EH (cell line): ENCODE results near the gene GPR149.
"Not testable (repeated sequence)": the region's sequence is repeated elsewhere in the genome, so short reads cannot be mapped to it uniquely, and the experiment has no call there.

ENCODE experiments used
- DNase-seq: peaks from one replicate; pipeline ENCODE4 v3.0.0-alpha.2; 2015; ENCODE audit warnings: low read depth

Gene GPR149, protein sequence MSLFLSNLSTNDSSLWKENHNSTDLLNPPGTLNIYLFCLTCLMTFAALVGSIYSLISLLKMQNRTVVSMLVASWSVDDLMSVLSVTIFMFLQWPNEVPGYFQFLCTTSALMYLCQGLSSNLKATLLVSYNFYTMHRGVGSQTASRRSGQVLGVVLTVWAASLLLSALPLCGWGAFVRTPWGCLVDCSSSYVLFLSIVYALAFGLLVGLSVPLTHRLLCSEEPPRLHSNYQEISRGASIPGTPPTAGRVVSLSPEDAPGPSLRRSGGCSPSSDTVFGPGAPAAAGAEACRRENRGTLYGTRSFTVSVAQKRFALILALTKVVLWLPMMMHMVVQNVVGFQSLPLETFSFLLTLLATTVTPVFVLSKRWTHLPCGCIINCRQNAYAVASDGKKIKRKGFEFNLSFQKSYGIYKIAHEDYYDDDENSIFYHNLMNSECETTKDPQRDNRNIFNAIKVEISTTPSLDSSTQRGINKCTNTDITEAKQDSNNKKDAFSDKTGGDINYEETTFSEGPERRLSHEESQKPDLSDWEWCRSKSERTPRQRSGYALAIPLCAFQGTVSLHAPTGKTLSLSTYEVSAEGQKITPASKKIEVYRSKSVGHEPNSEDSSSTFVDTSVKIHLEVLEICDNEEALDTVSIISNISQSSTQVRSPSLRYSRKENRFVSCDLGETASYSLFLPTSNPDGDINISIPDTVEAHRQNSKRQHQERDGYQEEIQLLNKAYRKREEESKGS

GRCh38 chr3:154430014-154430413, at the start of gene GPR149:
TSS of gene GPR149 (minus strand) at chr3:154430190. CDS start at chr3:154429615, 575 bp downstream.
- DNase-seq, result no peak

GRCh38 chr3:154473769-154474168, 43.8 kb upstream of the GPR149 start:
- DNase-seq, result no peak

DNA sequence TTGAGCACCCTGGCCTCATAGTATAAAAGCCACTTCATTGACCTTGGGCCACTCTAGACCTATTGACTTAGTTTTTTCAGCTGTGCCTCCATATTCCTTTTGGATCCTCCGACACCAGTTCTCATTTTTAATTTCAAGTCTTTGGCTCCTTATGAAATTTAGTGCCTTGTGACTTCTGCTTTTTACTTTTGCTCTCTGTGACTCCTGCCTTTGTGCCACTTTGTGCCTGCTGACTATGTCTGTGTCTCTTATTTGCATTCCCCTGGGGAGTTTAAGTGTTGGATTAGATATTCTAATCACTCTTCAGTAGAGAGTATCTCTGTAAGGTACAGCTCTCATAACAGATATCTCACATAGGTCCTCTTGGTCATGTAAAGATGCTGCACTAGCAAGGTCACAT, 39.6 kb upstream of the GPR149 start:
- no peak for DNase-seq

DNA sequence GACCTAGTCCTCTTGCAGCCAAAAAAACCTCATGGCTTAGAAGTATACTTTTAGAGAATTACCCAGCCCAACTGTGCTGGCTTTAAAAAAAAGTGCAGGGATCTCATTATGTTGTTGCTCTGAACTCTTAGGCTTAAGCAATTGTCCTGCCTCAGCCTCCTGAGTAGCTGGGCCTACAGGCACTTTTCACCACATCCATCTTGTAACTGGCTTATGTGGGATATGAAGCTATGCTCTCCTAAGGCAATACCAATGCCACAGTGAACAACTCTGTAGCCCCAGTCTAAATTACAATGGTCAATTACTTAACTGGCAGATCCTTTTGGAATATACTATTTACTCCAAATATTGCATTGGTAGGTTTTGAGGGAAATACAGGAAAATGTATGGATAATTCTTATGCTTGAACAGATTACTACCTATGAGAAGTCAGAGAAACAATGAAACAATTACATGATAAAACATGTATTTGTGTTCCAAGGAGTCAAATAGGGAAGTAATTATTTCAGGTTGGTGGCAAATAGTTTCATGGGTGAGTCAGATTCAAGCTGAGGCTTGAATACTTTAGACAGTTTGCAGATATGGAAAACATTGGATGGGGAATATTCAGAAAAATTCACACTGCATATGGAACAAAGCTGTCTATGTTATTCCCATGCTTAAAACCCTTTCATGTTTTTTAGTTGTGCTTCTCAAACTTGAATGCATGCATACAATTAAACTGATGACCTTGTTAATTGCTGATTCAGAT, 34.6 kb upstream of the GPR149 start:
- DNase-seq, result no peak

GRCh38 chr3:154458560-154458959, 28.6 kb upstream of the GPR149 start:
- no peak for DNase-seq

GRCh38 chr3:154439081-154439480, 9.1 kb upstream of the GPR149 start:
- DNase-seq, result not testable (repeated sequence)

GRCh38 chr3:154431043-154431442, 1.1 kb upstream of the GPR149 start:
- no peak for DNase-seq

- no peak for DNase-seq
These were observed 1.4 kb downstream of the GPR149 start for GRCh38 chr3:154428286-154429206.

DNA sequence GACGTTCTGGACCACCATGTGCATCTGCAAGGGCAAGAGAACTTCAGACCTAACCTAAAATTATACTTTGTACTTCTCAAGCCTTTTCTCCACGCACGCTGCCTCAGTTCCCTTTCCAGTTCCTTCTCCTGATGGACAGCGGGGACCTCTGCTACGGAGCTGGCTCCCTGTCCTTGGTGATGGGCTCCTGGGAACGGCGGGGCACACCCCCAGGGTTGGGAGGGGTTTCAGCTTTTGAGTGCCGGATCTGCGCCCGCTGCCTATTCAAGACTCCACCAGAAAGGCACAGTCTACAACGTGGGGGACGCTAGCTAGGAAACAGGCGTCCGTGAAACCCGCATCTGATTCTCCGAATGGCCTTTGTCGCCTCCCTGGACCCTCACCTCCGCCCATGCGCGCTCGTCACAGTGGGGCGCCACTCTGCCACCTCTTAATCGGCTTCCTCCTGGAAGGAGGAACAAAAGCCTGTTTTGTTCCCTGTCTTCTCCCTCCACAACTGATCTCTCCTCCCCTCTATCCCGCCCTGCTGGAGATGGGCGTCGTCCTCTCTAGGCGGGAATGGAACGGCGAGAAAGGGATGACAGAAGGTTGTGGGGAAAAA, 2.2 kb downstream of the GPR149 start:
- DNase-seq, result no peak

DNA sequence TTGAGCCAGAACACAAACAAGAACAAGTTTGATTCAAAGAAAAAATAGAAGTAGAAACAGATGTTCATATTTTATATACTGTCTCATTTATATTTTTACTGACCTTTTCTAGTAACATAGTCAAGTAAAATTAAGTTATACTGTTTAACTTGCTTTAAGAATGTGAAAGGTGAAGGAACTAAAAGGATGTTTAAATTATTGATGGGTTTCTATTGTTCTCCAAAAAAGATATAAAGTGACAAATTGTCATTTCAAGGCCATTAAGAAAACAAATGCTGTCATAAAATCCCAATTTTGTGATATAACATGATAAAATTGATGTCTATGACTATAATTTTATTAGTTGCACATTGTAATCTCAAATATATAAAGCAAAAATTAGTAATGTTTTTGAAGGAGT, 7.3 kb downstream of the GPR149 start:
- DNase-seq, result no peak

DNA sequence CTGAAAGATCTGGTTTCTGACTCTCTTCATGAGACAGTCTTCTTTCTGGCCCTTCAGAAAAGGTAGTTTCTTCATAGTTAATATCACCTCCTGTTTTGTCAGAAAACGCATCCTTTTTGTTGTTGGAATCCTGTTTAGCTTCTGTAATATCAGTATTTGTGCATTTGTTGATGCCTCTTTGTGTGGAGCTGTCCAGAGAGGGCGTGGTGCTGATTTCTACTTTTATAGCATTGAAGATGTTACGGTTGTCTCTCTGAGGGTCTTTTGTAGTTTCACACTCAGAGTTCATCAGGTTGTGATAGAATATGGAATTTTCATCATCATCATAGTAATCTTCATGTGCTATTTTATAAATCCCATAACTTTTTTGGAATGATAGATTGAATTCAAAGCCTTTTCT, 8.9 kb downstream of the GPR149 start:
- DNase-seq, result peak; percentile 25

GRCh38 chr3:154398084-154398967, 31.7 kb downstream of the GPR149 start:
- DNase-seq, result no peak

DNA sequence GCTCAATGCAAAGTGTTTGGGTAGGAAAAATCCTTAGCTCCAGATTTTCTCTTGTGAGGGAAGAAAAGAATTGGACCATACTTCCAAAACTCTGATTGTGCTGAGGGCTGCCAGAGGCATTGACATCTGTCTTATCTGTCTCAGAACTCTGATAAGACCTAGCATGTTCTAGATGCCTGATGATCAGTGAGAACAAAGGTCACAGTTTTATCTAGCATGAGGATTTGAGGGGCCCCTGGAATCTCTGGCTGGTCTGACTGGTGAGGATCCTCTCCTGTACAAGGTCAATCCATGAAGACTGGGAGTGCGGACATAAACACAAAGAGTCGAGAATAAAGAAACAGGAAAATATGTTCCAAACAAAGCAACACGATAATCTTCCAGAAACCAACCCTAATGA, 40.1 kb downstream of the GPR149 start:
- DNase-seq, result no peak

DNA sequence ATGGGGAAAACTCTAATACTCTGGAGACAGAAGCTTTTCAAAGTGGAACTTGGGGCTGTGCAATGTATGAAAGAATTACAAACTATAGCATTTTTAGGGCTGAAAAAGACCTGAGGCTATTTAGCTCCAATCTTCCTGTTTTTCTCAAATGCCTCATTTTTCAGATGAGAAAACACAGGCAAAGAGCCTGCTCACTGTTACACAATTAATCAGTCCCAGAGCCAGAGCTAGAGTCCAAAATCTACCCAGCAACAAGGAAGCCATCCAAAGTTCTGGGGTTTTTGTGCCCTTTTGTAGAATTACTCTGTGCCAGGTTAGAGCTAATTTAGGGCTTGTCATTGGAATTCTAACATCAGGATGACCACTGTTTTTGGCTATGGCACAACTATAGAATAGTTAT, 45.5 kb downstream of the GPR149 start:
- DNase-seq, result no peak

- DNase-seq, result no peak
These were observed 51.7 kb downstream of the GPR149 start for GRCh38 chr3:154378311-154378710.

DNA sequence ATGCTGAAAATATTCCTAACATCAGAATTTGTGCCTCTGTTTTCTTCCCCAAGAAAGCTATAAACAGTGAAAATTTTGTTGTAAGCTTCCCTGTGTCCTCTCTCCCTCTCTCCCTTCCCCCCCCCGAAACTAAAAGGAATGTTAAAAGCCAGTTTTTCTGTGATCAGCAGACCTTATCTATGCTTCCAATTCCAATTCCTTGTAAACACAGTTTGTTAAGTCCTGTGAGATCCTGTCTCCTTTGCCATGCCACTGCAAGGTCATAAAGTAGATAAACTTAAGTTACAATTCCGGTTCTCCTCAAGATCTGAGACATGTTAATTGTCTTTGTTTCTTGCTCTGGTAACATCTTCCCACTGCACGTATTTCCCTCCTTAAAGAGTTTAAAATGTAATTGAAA, 62.8 kb downstream of the GPR149 start:
- DNase-seq, result no peak

DNA sequence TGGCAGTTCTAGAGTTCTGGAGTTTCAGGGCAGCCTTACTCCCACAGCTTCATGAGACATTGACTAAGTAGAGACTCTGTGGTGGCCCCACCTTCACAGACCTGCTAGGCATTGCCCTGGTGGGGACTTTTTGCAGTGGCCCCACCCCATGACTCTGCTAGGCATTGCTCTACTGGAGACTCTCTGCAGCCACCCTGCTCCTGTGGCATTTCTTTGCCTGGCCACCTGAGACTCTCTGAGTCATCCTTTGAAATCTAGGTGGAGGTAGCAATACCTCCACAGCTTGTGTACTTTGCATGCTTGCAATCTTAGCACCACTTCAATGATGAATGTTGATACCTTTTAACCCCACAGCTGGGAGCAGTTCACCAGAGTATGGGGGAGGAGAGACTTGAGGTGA, 65.1 kb downstream of the GPR149 start:
- no peak for DNase-seq

DNA sequence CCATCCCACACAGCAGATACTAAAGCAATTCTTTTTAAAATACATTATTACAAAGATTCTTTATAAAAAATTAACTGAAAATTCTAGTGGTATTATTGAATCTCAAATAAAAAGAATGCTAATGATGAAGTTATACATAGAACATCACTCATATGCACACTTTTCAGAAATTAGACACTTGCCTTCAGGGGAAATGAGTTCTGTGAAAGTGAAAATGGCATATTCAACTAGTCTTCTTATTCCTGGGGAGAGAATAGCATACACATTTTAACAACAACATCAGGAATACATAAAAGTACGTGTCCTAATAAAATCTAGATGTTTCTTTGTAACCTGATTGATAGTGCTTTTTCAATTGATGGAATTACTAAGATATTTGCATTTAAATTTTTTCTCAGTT, 68.9 kb downstream of the GPR149 start:
- no peak for DNase-seq

DNA sequence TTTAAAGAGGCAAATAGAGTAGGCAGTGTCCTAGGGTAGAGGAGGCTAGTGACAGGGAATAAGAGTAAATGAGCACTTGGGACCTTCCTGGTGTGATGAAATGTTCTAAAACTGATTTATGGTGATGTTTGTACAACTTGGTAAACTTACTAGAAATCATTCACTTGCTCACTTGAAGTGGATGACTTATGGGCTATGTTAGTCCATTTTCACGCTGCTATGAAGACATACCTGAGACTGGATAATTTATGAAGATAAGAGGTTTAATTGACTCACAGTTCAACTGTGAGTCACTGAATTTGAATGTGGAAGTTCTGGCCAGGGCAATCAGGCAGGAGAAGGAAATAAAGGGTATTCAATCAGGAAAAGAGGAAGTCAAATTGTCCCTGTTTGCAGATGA, 74.0 kb downstream of the GPR149 start:
- no peak for DNase-seq

DNA sequence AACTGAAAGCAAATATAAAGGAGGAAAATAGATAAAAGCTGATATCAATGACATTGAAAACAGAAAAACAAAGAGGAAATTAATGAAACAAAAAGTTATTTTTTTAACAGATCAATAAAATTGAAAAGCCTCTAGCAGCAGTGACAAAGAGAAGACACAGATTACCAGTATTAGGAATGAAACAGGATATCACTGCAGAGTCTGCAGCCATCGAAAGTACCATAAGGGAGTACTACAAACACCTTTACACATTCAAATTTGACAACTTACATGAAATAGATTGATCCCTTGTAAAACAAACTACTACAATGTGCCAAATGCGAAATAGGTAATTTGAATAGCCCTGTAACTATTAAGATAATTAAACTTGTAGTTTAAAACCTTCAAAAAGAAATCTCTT, 80.8 kb downstream of the GPR149 start:
- DNase-seq, result no peak
